Left lung (tissue), 10 donors: ENCODE results near the gene RNF112. TPM values are rescaled to one million over a fixed set of nuclear protein-coding genes. Genes with fewer than 3 reads are reported as not detected.
A peak's percentile ranks its signal among the peaks of the same experiment; 100 is the strongest.

ENCODE experiments used
- ATAC-seq: fragments of 200-7000 bp; cut with Tn5 transposase; one replicate; pipeline ENCODE4 v1.9.1; 2020; ENCODE audit warnings: moderate library complexity
- DNase-seq, 4 donors: peaks; one replicate each; pipeline ENCODE4 v3.0.0-alpha.2; 2013 to 2020
- H3K27ac ChIP-seq, 2 donors: fragments of 200-600 bp; sonication (generic) in 1 of 2; one replicate each; pipeline versions ENCODE4 v1.5.0 to v1.8.0; 2020 to 2021
- H3K27me3 ChIP-seq, 2 donors: fragments of 200-600 bp; sonication (generic) in 1 of 2; one replicate each; pipeline versions ENCODE4 v1.5.0 to v1.8.0; 2020 to 2021
- H3K36me3 ChIP-seq, 2 donors: fragments of 200-600 bp; sonication (generic) in 1 of 2; one replicate each; pipeline versions ENCODE4 v1.5.0 to v1.8.0; 2020 to 2021
- H3K4me1 ChIP-seq, 2 donors: fragments of 200-600 bp; one replicate each; pipeline ENCODE4 v1.8.0; 2021
- H3K4me3 ChIP-seq, 2 donors: fragments of 200-600 bp; sonication (generic) in 1 of 2; one replicate each; pipeline versions ENCODE4 v1.5.0 to v1.8.0; 2020 to 2021; ENCODE audit warnings: mild to moderate bottlenecking in 1 of 2
- H3K9me3 ChIP-seq, 2 donors: fragments of 200-600 bp; sonication (generic) in 1 of 2; one replicate each; pipeline versions ENCODE4 v1.5.0 to v1.8.0; 2020 to 2021
- CTCF ChIP-seq, 2 donors: fragments of 200-600 bp; sonication (generic) in 1 of 2; IDR thresholded peaks; one replicate each; pipeline versions ENCODE4 v1.5.0 to v1.8.0; 2021; ENCODE audit warnings: antibody characterized with exemption in 2 of 2
- intact Hi-C, 2 donors: fragments of 100-400 bp; cut with DNase I; formaldehyde crosslinking; loops; one replicate each; pipeline versions ENCODE4 v1.11.2 to v1.14.2; 2022
- polyA plus RNA-seq, 6 donors: library from polyadenylated mRNA; unstranded; fragments of 120-200 nt; gene quantifications; one replicate each; pipeline ENCODE4 v1.2.1, GENCODE V29; 2013; ENCODE audit not compliant: insufficient read length in 6 of 6
- total RNA-seq, 2 donors: library from RNA; stranded (reverse); fragmentation: NEBNext Ultra II Directional; extraction: Animal tissue kit (Norgen Biotek cat#: 25700); gene quantifications; one replicate each; pipeline ENCODE4 v1.2.1, GENCODE V29; 2021
- donor health status: DM: no; HTN: yes; CAD: no.
- donor health status: DM: no; HTN: no; CAD: no.

Gene RNF112
- total and polyA plus RNA-seq, 8 donors: 2.1 to 5.0 (median 3.6) TPM

GRCh38 chr17:19415806-19416775 is 5.1 kb downstream of the RNF112 start:
- no peak for ATAC-seq

GRCh38 chr17:19417611-19418010 is 6.6 kb downstream of the RNF112 start:
- DNase-seq (no peak), ATAC-seq (no peak)
- Histone ChIP-seq H3K27me3 (no peaks in the 10 kb centered on the region), H3K9me3 (no peaks in the 10 kb centered on the region), H3K36me3 (no peaks in the 10 kb centered on the region), H3K4me1 (no peaks in the 10 kb centered on the region), H3K27ac (no peak overlapping the region), H3K4me3 (no peak overlapping the region)
- no peak for TF ChIP-seq CTCF (IDR thresholded peaks at IDR 0.05)
- intact Hi-C loops: no loop called here

More at GRCh38 chr17:19415806-19416775, 5.1 kb downstream of the RNF112 start:
- no peaks in the 10 kb centered on the region for H3K36me3 ChIP-seq
- H3K9me3 ChIP-seq: no peaks in the 10 kb centered on the region
- peaks cover 0 to 10% of the 10 kb centered on the region in 2 donors for H3K27me3 ChIP-seq
- no peak for TF ChIP-seq CTCF (IDR thresholded peaks at IDR 0.05)
- no peak overlapping the region for H3K4me3 ChIP-seq
- intact Hi-C loops: no loop called here
- peak in 1 of 4 donors; percentile 65 for DNase-seq
- no peaks in the 10 kb centered on the region for H3K4me1 ChIP-seq
- H3K27ac ChIP-seq: no peak overlapping the region

GRCh38 chr17:19418251-19418992 is 7.4 kb downstream of the RNF112 start:
- DNase-seq: no peak
- Histone ChIP-seq H3K4me1 (no peaks in the 10 kb centered on the region), H3K27ac (no peak overlapping the region), H3K4me3 (no peak overlapping the region), H3K27me3 (no peaks in the 10 kb centered on the region), H3K9me3 (no peaks in the 10 kb centered on the region), H3K36me3 (no peaks in the 10 kb centered on the region)
- intact Hi-C loops: no loop called here
- no peak for TF ChIP-seq CTCF (IDR thresholded peaks at IDR 0.05)
- peak; percentile 32 for ATAC-seq

- Histone ChIP-seq H3K27me3 (no peaks in the 10 kb centered on the region), H3K36me3 (no peaks in the 10 kb centered on the region), H3K27ac (no peak overlapping the region), H3K9me3 (no peaks in the 10 kb centered on the region), H3K4me1 (no peaks in the 10 kb centered on the region), H3K4me3 (no peak overlapping the region)
- DNase-seq (no peak), ATAC-seq (no peak)
- intact Hi-C loops: no loop called here
- no peak for TF ChIP-seq CTCF (IDR thresholded peaks at IDR 0.05)
Observed at GRCh38 chr17:19421219-19421618, 10.2 kb downstream of the RNF112 start.

GRCh38 chr17:19421926-19422325 is 10.9 kb downstream of the RNF112 start:
- intact Hi-C loops: no loop called here
- no peak for TF ChIP-seq CTCF (IDR thresholded peaks at IDR 0.05)
- Histone ChIP-seq H3K27me3 (no peaks in the 10 kb centered on the region), H3K36me3 (no peaks in the 10 kb centered on the region), H3K4me1 (no peaks in the 10 kb centered on the region), H3K9me3 (no peaks in the 10 kb centered on the region), H3K27ac (no peak overlapping the region), H3K4me3 (no peak overlapping the region)
- ATAC-seq (no peak), DNase-seq (peak in 1 of 4 donors; percentile 11)
